ENCODE data around the gene TAGLN.
"Not testable (repeated sequence)": the region's sequence is repeated elsewhere in the genome, so short reads cannot be mapped to it uniquely, and the experiment has no call there.

Gene TAGLN

GRCh38 chr11:117207481-117207880, 8.3 kb downstream of the TAGLN start:
- H3K36me3 Mint-ChIP-seq (ENCODE audit: low read depth): peaks cover 38% of the 10 kb centered on the region
- H3K4me1 Mint-ChIP-seq (ENCODE audit: low read depth); H3K9me3 Mint-ChIP-seq; H3K4me3 Mint-ChIP-seq; DNase-seq (ENCODE audit: low spot score); H3K27me3 Mint-ChIP-seq (ENCODE audit: low read depth); H3K27ac Mint-ChIP-seq: not testable (repeated sequence)

- H3K27ac Mint-ChIP-seq; H3K4me3 Mint-ChIP-seq; H3K4me1 Mint-ChIP-seq (ENCODE audit: low read depth); H3K27me3 Mint-ChIP-seq (ENCODE audit: low read depth); DNase-seq (ENCODE audit: low spot score); H3K9me3 Mint-ChIP-seq: not testable (repeated sequence)
- peaks cover 42% of the 10 kb centered on the region for H3K36me3 Mint-ChIP-seq (ENCODE audit: low read depth)
These were observed 9.5 kb downstream of the TAGLN start for GRCh38 chr11:117208710-117209109.

- not testable (repeated sequence) for H3K9me3 Mint-ChIP-seq; H3K4me3 Mint-ChIP-seq; H3K27me3 Mint-ChIP-seq (ENCODE audit: low read depth); DNase-seq (ENCODE audit: low spot score); H3K27ac Mint-ChIP-seq; H3K4me1 Mint-ChIP-seq (ENCODE audit: low read depth)
- H3K36me3 Mint-ChIP-seq (ENCODE audit: low read depth): peaks cover 43% of the 10 kb centered on the region
These were observed 10.4 kb downstream of the TAGLN start for GRCh38 chr11:117209351-117210125.

- no peaks in the 10 kb centered on the region for H3K4me1 Mint-ChIP-seq (ENCODE audit: low read depth)
- H3K27me3 Mint-ChIP-seq (ENCODE audit: low read depth): no peaks in the 10 kb centered on the region
- peaks cover 37% of the 10 kb centered on the region for H3K36me3 Mint-ChIP-seq (ENCODE audit: low read depth)
- H3K4me3 Mint-ChIP-seq: no peak overlapping the region
- H3K9me3 Mint-ChIP-seq: no peaks in the 10 kb centered on the region
- DNase-seq (ENCODE audit: low spot score): no peak
- no peak overlapping the region for H3K27ac Mint-ChIP-seq
These were observed 11.4 kb downstream of the TAGLN start for GRCh38 chr11:117210620-117211019.

- no peak overlapping the region for H3K27ac Mint-ChIP-seq
- DNase-seq (ENCODE audit: low spot score): no peak
These were observed 13.7 kb downstream of the TAGLN start for GRCh38 chr11:117212697-117213355.

GRCh38 chr11:117214404-117215110, 15.4 kb downstream of the TAGLN start:
- H3K36me3 Mint-ChIP-seq (ENCODE audit: low read depth): peaks cover 62% of the 10 kb centered on the region
- H3K9me3 Mint-ChIP-seq: no peaks in the 10 kb centered on the region
- no peak overlapping the region for H3K4me3 Mint-ChIP-seq
- no peak for DNase-seq (ENCODE audit: low spot score)
- H3K27ac Mint-ChIP-seq: no peak overlapping the region
- no peaks in the 10 kb centered on the region for H3K27me3 Mint-ChIP-seq (ENCODE audit: low read depth)
- H3K4me1 Mint-ChIP-seq (ENCODE audit: low read depth): no peaks in the 10 kb centered on the region

More at GRCh38 chr11:117212697-117213355, 13.7 kb downstream of the TAGLN start:
- no peaks in the 10 kb centered on the region for H3K4me1 Mint-ChIP-seq (ENCODE audit: low read depth)
- H3K4me3 Mint-ChIP-seq: no peak overlapping the region
- peaks cover 50% of the 10 kb centered on the region for H3K36me3 Mint-ChIP-seq (ENCODE audit: low read depth)
- no peaks in the 10 kb centered on the region for H3K9me3 Mint-ChIP-seq
- no peaks in the 10 kb centered on the region for H3K27me3 Mint-ChIP-seq (ENCODE audit: low read depth)

- no peaks in the 10 kb centered on the region for H3K4me1 Mint-ChIP-seq (ENCODE audit: low read depth)
- no peak overlapping the region for H3K27ac Mint-ChIP-seq
- no peak overlapping the region for H3K4me3 Mint-ChIP-seq
- no peaks in the 10 kb centered on the region for H3K27me3 Mint-ChIP-seq (ENCODE audit: low read depth)
- H3K9me3 Mint-ChIP-seq: no peaks in the 10 kb centered on the region
- no peak for DNase-seq (ENCODE audit: low spot score)
- H3K36me3 Mint-ChIP-seq (ENCODE audit: low read depth): peaks cover 62% of the 10 kb centered on the region
These were observed 18.2 kb downstream of the TAGLN start for GRCh38 chr11:117217141-117218084.

GRCh38 chr11:117218133-117218915, 19.2 kb downstream of the TAGLN start:
- H3K27me3 Mint-ChIP-seq (ENCODE audit: low read depth): no peaks in the 10 kb centered on the region
- H3K9me3 Mint-ChIP-seq: no peaks in the 10 kb centered on the region
- peak overlapping the region; percentile 37 for H3K27ac Mint-ChIP-seq
- H3K4me1 Mint-ChIP-seq (ENCODE audit: low read depth): no peaks in the 10 kb centered on the region
- H3K36me3 Mint-ChIP-seq (ENCODE audit: low read depth): peaks cover 61% of the 10 kb centered on the region
- no peak overlapping the region for H3K4me3 Mint-ChIP-seq
- no peak for DNase-seq (ENCODE audit: low spot score)

GRCh38 chr11:117219001-117219400, 19.8 kb downstream of the TAGLN start:
- no peaks in the 10 kb centered on the region for H3K9me3 Mint-ChIP-seq
- no peak for DNase-seq (ENCODE audit: low spot score)
- peaks cover 62% of the 10 kb centered on the region for H3K36me3 Mint-ChIP-seq (ENCODE audit: low read depth)
- no peaks in the 10 kb centered on the region for H3K4me1 Mint-ChIP-seq (ENCODE audit: low read depth)
- no peak overlapping the region for H3K4me3 Mint-ChIP-seq
- H3K27me3 Mint-ChIP-seq (ENCODE audit: low read depth): no peaks in the 10 kb centered on the region
- H3K27ac Mint-ChIP-seq: no peak overlapping the region

GRCh38 chr11:117219455-117219854, 20.3 kb downstream of the TAGLN start:
- H3K9me3 Mint-ChIP-seq: no peaks in the 10 kb centered on the region
- H3K36me3 Mint-ChIP-seq (ENCODE audit: low read depth): peaks cover 62% of the 10 kb centered on the region
- H3K27ac Mint-ChIP-seq: no peak overlapping the region
- H3K4me1 Mint-ChIP-seq (ENCODE audit: low read depth): no peaks in the 10 kb centered on the region
- DNase-seq (ENCODE audit: low spot score): no peak
- H3K4me3 Mint-ChIP-seq: no peak overlapping the region
- no peaks in the 10 kb centered on the region for H3K27me3 Mint-ChIP-seq (ENCODE audit: low read depth)

GRCh38 chr11:117219995-117220394, 20.8 kb downstream of the TAGLN start:
- Mint-ChIP-seq H3K9me3 (no peaks in the 10 kb centered on the region), H3K4me3 (no peak overlapping the region), H3K4me1 (ENCODE audit: low read depth) (no peaks in the 10 kb centered on the region), H3K36me3 (ENCODE audit: low read depth) (peaks cover 62% of the 10 kb centered on the region), H3K27ac (no peak overlapping the region), H3K27me3 (ENCODE audit: low read depth) (no peaks in the 10 kb centered on the region)
- DNase-seq (ENCODE audit: low spot score): no peak

- Mint-ChIP-seq H3K27ac (no peak overlapping the region), H3K36me3 (ENCODE audit: low read depth) (peaks cover 68% of the 10 kb centered on the region), H3K4me3 (no peak overlapping the region), H3K27me3 (ENCODE audit: low read depth) (no peaks in the 10 kb centered on the region), H3K9me3 (no peaks in the 10 kb centered on the region), H3K4me1 (ENCODE audit: low read depth) (no peaks in the 10 kb centered on the region)
- no peak for DNase-seq (ENCODE audit: low spot score)
These were observed 21.4 kb downstream of the TAGLN start for GRCh38 chr11:117220568-117220967.

Data from T-helper 2 cell treated with Interferon-gamma antibody and Interleukin-4, amounts not matched to agents 5 μg/mL and 100 μg/mL, for 36 hours (primary cell).